WI38 (cell line): ENCODE results near the gene FOXD4.
"Not testable (repeated sequence)": the region's sequence is repeated elsewhere in the genome, so short reads cannot be mapped to it uniquely, and the experiment has no call there.

ENCODE experiments used
- H3K4me3 ChIP-seq: 2 replicates; pipeline ENCODE4 v1.5.1; 2011; ENCODE audit warnings: low read depth, mild to moderate bottlenecking, control low read depth, low read length

Gene FOXD4

GRCh38 chr9:117995-118467, at the start of gene FOXD4:
FOXD4 (minus strand) TSS chr9:118417; CDS start chr9:118119, 298 bp downstream.
- H3K4me3 ChIP-seq = not testable (repeated sequence)

- not testable (repeated sequence) for H3K4me3 ChIP-seq
Observed at GRCh38 chr9:159871-160270, 41.7 kb upstream of the FOXD4 start.

- not testable (repeated sequence) for H3K4me3 ChIP-seq
Observed at GRCh38 chr9:151173-151572, 33.0 kb upstream of the FOXD4 start.

GRCh38 chr9:139880-140279, 21.7 kb upstream of the FOXD4 start:
- H3K4me3 ChIP-seq = not testable (repeated sequence)

GRCh38 chr9:117144-117994, 848 bp downstream of the FOXD4 start:
- not testable (repeated sequence) for H3K4me3 ChIP-seq

GRCh38 chr9:116239-117077, 1.8 kb downstream of the FOXD4 start:
- H3K4me3 ChIP-seq = not testable (repeated sequence)

GRCh38 chr9:115118-115451, 3.1 kb downstream of the FOXD4 start:
- H3K4me3 ChIP-seq = not testable (repeated sequence)

GRCh38 chr9:114267-115117, 3.7 kb downstream of the FOXD4 start:
- peak overlapping the region; percentile 37 for H3K4me3 ChIP-seq

- H3K4me3 ChIP-seq = peak overlapping the region; percentile 37
Observed at GRCh38 chr9:113468-114266, 4.5 kb downstream of the FOXD4 start.

- H3K4me3 ChIP-seq = not testable (repeated sequence)
Observed at GRCh38 chr9:112589-113467, 5.4 kb downstream of the FOXD4 start.

- H3K4me3 ChIP-seq = not testable (repeated sequence)
Observed at GRCh38 chr9:110672-111071, 7.5 kb downstream of the FOXD4 start.

- not testable (repeated sequence) for H3K4me3 ChIP-seq
Observed at GRCh38 chr9:109540-109939, 8.7 kb downstream of the FOXD4 start.

- not testable (repeated sequence) for H3K4me3 ChIP-seq
Observed at GRCh38 chr9:108742-109495, 9.3 kb downstream of the FOXD4 start.

- H3K4me3 ChIP-seq = not testable (repeated sequence)
Observed at GRCh38 chr9:105991-106390, 12.2 kb downstream of the FOXD4 start.

GRCh38 chr9:100430-100829, 17.8 kb downstream of the FOXD4 start:
- not testable (repeated sequence) for H3K4me3 ChIP-seq

- H3K4me3 ChIP-seq = not testable (repeated sequence)
Observed at GRCh38 chr9:99867-100266, 18.4 kb downstream of the FOXD4 start.

- not testable (repeated sequence) for H3K4me3 ChIP-seq
Observed at GRCh38 chr9:98775-99174, 19.4 kb downstream of the FOXD4 start.

GRCh38 chr9:94992-95391, 23.2 kb downstream of the FOXD4 start:
- H3K4me3 ChIP-seq = not testable (repeated sequence)
